NT2/D1 (cell line): ENCODE results near the gene ERLEC1.
"Not testable (repeated sequence)": the region's sequence is repeated elsewhere in the genome, so short reads cannot be mapped to it uniquely, and the experiment has no call there.

ENCODE experiments used
- DNase-seq: peaks from one replicate; pipeline ENCODE4 v3.0.0-alpha.2; 2011; ENCODE audit warnings: low read depth, low spot score
- H3K27me3 ChIP-seq: 2 replicates; pipeline ENCODE4 v1.6.0; 2011; ENCODE audit warnings: mild to moderate bottlenecking; ENCODE audit not compliant: insufficient read length, insufficient read depth
- H3K36me3 ChIP-seq: 2 replicates; pipeline ENCODE4 v1.6.1; 2011; ENCODE audit warnings: mild to moderate bottlenecking, low read length, mixed read lengths; ENCODE audit not compliant: insufficient read depth, insufficient read length
- H3K4me1 ChIP-seq: 2 replicates; pipeline ENCODE4 v1.5.1; 2011; ENCODE audit not compliant: insufficient read depth, insufficient read length
- H3K4me3 ChIP-seq: 2 replicates; pipeline ENCODE4 v1.5.1; 2011; ENCODE audit warnings: low read depth; ENCODE audit not compliant: insufficient read length
- H3K9ac ChIP-seq: 2 replicates; pipeline ENCODE4 v1.6.0; 2011; ENCODE audit warnings: low read depth; ENCODE audit not compliant: insufficient read length
- H3K9me3 ChIP-seq: 2 replicates; pipeline ENCODE4 v1.5.1; 2011; ENCODE audit warnings: mild to moderate bottlenecking, low read length; ENCODE audit not compliant: insufficient read depth
- SUZ12 ChIP-seq: IDR thresholded peaks from 2 replicates; pipeline ENCODE4 v1.6.1; 2011; ENCODE audit not compliant: insufficient read length, insufficient read depth; ENCODE audit errors: extremely low read depth
- YY1 ChIP-seq: IDR thresholded peaks from 2 replicates; pipeline ENCODE4 v1.6.1; 2011; ENCODE audit not compliant: insufficient read length, insufficient read depth
- ZNF274 ChIP-seq: IDR thresholded peaks from 2 replicates; pipeline ENCODE4 v1.6.1; 2011; ENCODE audit warnings: mild to moderate bottlenecking, low read depth, low read length

The ERLEC1 gene

GRCh38 chr2:53751728-53752127, 35.1 kb upstream of the ERLEC1 start:
- Histone ChIP-seq H3K9ac (no peak overlapping the region), H3K4me3 (no peak overlapping the region), H3K36me3 (peaks cover 8% of the 10 kb centered on the region), H3K9me3 (no peaks in the 10 kb centered on the region), H3K4me1 (no peaks in the 10 kb centered on the region), H3K27me3 (no peaks in the 10 kb centered on the region)
- DNase-seq: no peak
- TF ChIP-seq ZNF274: no peak

DNA sequence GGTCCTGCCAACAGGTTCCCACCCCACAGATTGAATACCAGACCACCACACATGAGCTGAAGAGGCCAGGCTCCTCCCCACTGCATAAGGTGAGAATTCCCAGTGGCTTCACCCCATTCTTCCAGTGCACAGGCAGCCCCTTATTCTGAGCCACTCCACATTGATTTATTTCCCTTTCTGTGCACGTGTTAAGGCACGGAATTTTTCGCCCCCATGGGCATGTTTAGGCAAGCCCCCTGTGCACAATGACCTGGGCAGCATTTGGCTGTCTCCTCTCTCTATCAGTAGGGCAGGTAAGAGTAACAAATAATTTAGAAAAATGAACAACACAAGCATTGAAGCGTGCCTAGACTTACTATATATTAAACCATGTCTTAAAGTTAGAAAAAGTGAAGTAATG, 34.5 kb upstream of the ERLEC1 start:
- TF ChIP-seq ZNF274: no peak
- no peak for TF ChIP-seq YY1
- no peak for TF ChIP-seq SUZ12
- Histone ChIP-seq H3K9ac (no peak overlapping the region), H3K4me1 (no peaks in the 10 kb centered on the region), H3K36me3 (peaks cover 9% of the 10 kb centered on the region), H3K9me3 (no peaks in the 10 kb centered on the region), H3K27me3 (no peaks in the 10 kb centered on the region), H3K4me3 (no peak overlapping the region)
- no peak for DNase-seq

DNA sequence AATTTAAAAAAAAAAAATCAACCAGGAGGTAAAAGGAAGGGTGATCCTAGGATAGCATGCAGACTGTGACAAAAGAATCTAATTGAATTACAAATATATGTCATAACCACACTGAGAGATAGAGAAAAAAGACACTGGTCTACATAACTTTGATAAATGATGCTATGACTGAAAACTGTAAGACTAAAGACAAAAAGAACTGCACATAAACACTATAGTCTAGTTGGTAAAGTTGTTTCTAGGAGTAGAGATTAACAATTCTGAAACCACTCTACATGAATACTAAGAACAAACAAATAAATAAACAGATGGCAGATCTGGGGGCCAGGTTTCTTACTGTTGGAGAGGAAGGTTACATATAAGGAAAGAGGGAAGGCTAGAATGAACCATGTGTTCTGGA, 33.8 kb upstream of the ERLEC1 start:
- Histone ChIP-seq H3K9me3 (no peaks in the 10 kb centered on the region), H3K27me3 (no peaks in the 10 kb centered on the region), H3K4me1 (no peaks in the 10 kb centered on the region), H3K4me3 (no peak overlapping the region), H3K9ac (no peak overlapping the region), H3K36me3 (peaks cover 6% of the 10 kb centered on the region)
- no peak for TF ChIP-seq YY1
- no peak for DNase-seq

- no peak for DNase-seq
- no peak for TF ChIP-seq YY1
- TF ChIP-seq ZNF274: no peak
- no peak for TF ChIP-seq SUZ12
- H3K4me3 ChIP-seq: no peak overlapping the region
- H3K27me3 ChIP-seq: no peaks in the 10 kb centered on the region
- H3K9ac ChIP-seq: no peak overlapping the region
- peaks cover 6% of the 10 kb centered on the region for H3K36me3 ChIP-seq
- no peaks in the 10 kb centered on the region for H3K9me3 ChIP-seq
- H3K4me1 ChIP-seq: no peaks in the 10 kb centered on the region
Observed at GRCh38 chr2:53755121-53755520, 31.7 kb upstream of the ERLEC1 start.

DNA sequence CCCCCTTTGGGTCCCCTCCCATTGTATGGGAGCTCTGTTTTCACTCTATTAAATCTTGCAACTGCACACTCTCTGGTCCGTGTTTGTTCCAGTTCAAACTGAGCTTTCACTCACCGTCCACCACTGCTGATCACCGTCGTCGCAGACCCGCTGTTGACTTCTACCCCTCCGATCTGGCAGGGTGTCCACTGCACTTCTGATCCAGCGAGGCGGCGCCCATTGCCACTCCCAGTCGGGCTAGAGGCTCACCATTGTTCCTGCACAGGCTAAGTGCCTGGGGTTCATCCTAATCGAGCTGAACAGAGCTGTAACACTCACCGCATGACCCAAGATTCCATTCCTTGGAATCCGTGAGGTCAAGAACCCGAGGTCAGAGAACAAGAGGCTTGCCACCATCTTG, 30.2 kb upstream of the ERLEC1 start:
- Histone ChIP-seq H3K9ac (no peak overlapping the region), H3K4me1 (no peaks in the 10 kb centered on the region), H3K4me3 (no peak overlapping the region), H3K27me3 (no peaks in the 10 kb centered on the region), H3K36me3 (peaks cover 10% of the 10 kb centered on the region), H3K9me3 (no peaks in the 10 kb centered on the region)
- no peak for TF ChIP-seq YY1
- no peak for TF ChIP-seq SUZ12
- DNase-seq: no peak

GRCh38 chr2:53757206-53757605, 29.6 kb upstream of the ERLEC1 start:
- not testable (repeated sequence) for H3K9ac ChIP-seq, H3K36me3 ChIP-seq, H3K9me3 ChIP-seq, H3K4me1 ChIP-seq, H3K4me3 ChIP-seq, H3K27me3 ChIP-seq, DNase-seq

- TF ChIP-seq SUZ12: no peak
- no peak for TF ChIP-seq YY1
- TF ChIP-seq ZNF274: no peak
- no peak overlapping the region for H3K9ac ChIP-seq
- H3K4me3 ChIP-seq: no peak overlapping the region
- no peaks in the 10 kb centered on the region for H3K9me3 ChIP-seq
- H3K27me3 ChIP-seq: no peaks in the 10 kb centered on the region
- DNase-seq: no peak
- H3K36me3 ChIP-seq: peaks cover 24% of the 10 kb centered on the region
- no peaks in the 10 kb centered on the region for H3K4me1 ChIP-seq
Observed at GRCh38 chr2:53765767-53766166, 21.1 kb upstream of the ERLEC1 start.

- no peaks in the 10 kb centered on the region for H3K9me3 ChIP-seq
- DNase-seq: peak; percentile 83
- H3K9ac ChIP-seq: peak within 1 kb of the TSS; percentile 95
Observed at GRCh38 chr2:53767405-53768241, 19.2 kb upstream of the ERLEC1 start, which contains the start of gene CHAC2. Gene CHAC2, plus strand, starts transcription at chr2:53767804. Its CDS starts 83 bp downstream, at chr2:53767887.

More at GRCh38 chr2:53767405-53768241, 19.2 kb upstream of the ERLEC1 start, which contains the start of gene CHAC2:
- Histone ChIP-seq H3K4me3 (peak within 1 kb of the TSS; percentile 89), H3K4me1 (no peaks in the 10 kb centered on the region), H3K36me3 (peaks cover 19% of the 10 kb centered on the region), H3K27me3 (no peaks in the 10 kb centered on the region)
- TF ChIP-seq SUZ12 (no peak), YY1 (no peak), ZNF274 (no peak)
